ENCODE data around the gene ARHGAP12.
A peak's percentile ranks its signal among the peaks of the same experiment; 100 is the strongest.

Gene ARHGAP12

DNA sequence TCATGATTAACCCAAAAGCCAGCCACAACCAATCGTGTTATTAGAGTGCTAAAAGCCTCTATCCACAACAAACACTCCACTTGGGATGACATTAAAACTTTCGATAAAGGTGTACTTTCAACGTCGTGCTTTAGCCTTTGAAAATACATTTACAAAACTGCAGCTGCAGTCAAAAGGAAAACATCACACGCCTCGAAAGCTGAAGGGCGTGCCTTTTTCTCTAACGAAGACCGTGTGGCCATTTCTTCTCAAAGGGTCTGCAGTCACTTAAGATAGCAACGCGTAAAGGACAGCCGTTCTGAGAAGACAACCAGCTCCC lies 1.1 kb downstream of the ARHGAP12 start:
- H3K27me3 ChIP-seq (ENCODE audit: control insufficient read depth in 5 of 5, insufficient read depth in 4 of 5, low read length in 5 of 5) = no peaks in the 10 kb centered on the region
- peak overlapping the region; percentile 90 to 99 (median 93) for H3K4me3 ChIP-seq (ENCODE audit: low read depth in 1 of 5, low read length in 5 of 5)
- no peaks in the 10 kb centered on the region for H3K9me3 ChIP-seq (ENCODE audit: control insufficient read depth in 5 of 5, low read length in 5 of 5)
- peaks cover 5 to 39% (median 33%) of the 10 kb centered on the region in 5 donors for H3K4me1 ChIP-seq (ENCODE audit: control insufficient read depth in 5 of 5, insufficient read depth in 5 of 5, low read length in 5 of 5)
- H3K9ac ChIP-seq (ENCODE audit: low read length in 5 of 5) = peak overlapping the region; percentile 17 to 83 (median 76)
- H3K36me3 ChIP-seq (ENCODE audit: control insufficient read depth in 5 of 5, insufficient read depth in 5 of 5, low read length in 5 of 5) = peaks cover 0 to 3% (median 0%) of the 10 kb centered on the region in 5 donors
- H3K27ac ChIP-seq (ENCODE audit: low read depth, low read length) = peak overlapping the region; percentile 98

DNA sequence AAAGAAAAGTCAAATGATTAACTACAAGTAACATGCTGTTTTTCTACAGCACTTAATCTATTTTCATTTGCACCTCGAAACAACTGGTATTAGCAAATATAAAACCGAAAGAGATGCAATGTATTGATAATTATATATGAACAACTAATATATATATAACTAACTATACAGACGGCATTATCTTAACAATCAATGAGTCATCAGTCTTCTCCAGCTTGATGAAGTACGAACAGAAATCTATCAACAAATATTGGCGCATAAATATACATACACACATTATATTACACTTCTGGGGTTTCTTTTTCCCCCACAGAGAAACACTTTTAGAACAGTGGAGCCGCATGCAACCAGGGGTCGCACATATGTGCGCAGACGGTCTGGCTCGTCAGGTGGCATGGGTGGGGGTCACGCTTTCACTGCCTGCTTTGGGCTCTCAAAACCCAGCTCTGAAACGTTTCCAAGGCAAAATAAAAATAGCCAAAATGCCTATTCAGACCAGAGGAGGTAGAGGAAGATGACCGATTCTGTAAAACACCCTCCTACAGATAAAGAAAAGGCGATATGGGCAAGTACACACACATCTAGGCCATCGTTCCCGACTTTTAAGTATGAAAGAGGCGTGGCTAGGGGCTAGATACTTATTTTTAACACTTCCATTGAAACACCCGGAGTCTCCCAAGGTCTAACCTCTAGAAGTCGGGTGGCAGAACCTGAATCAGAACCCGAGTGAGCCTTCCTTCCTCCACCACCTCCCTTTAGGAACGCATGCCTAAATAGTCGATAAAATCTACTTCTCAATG lies 1.7 kb downstream of the ARHGAP12 start:
- H3K9me3 ChIP-seq (ENCODE audit: control insufficient read depth in 5 of 5, low read length in 5 of 5) = no peaks in the 10 kb centered on the region
- H3K27ac ChIP-seq (ENCODE audit: low read depth, low read length) = peak overlapping the region; percentile 98
- peak overlapping the region; percentile 90 to 99 (median 93) for H3K4me3 ChIP-seq (ENCODE audit: low read depth in 1 of 5, low read length in 5 of 5)
- peaks cover 5 to 39% (median 33%) of the 10 kb centered on the region in 5 donors for H3K4me1 ChIP-seq (ENCODE audit: control insufficient read depth in 5 of 5, insufficient read depth in 5 of 5, low read length in 5 of 5)
- no peaks in the 10 kb centered on the region for H3K27me3 ChIP-seq (ENCODE audit: control insufficient read depth in 5 of 5, insufficient read depth in 4 of 5, low read length in 5 of 5)
- H3K9ac ChIP-seq (ENCODE audit: low read length in 5 of 5) = peak overlapping the region; percentile 17 to 83 (median 76)
- H3K36me3 ChIP-seq (ENCODE audit: control insufficient read depth in 5 of 5, insufficient read depth in 5 of 5, low read length in 5 of 5) = peaks cover 0 to 3% (median 0%) of the 10 kb centered on the region in 5 donors

DNA sequence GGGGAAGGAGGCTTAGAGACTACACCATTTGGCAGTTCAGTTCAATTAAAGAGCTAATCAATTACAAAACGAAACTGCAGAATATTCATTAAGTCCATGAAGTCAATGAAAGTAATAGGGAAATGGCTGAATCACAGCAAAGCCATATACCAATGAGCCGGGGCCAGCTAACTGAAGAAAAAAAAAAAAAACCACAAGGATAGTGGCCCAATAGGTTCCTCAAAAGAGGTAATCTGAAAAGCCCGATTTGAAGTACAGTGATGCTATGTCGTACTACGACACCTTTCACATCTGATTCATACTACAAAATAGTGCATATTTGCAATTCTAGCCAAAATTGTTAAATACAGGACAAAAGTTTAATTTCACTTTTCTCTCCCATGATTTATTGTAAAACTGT lies 2.5 kb downstream of the ARHGAP12 start:
- H3K4me1 ChIP-seq (ENCODE audit: control insufficient read depth in 5 of 5, insufficient read depth in 5 of 5, low read length in 5 of 5) = peaks cover 5 to 42% (median 33%) of the 10 kb centered on the region in 5 donors
- H3K27me3 ChIP-seq (ENCODE audit: control insufficient read depth in 5 of 5, insufficient read depth in 4 of 5, low read length in 5 of 5) = no peaks in the 10 kb centered on the region
- peaks cover 0 to 3% (median 0%) of the 10 kb centered on the region in 5 donors for H3K36me3 ChIP-seq (ENCODE audit: control insufficient read depth in 5 of 5, insufficient read depth in 5 of 5, low read length in 5 of 5)
- no peak overlapping the region for H3K4me3 ChIP-seq (ENCODE audit: low read depth in 1 of 5, low read length in 5 of 5)
- no peak overlapping the region for H3K9ac ChIP-seq (ENCODE audit: low read length in 5 of 5)
- no peak overlapping the region for H3K27ac ChIP-seq (ENCODE audit: low read depth, low read length)
- H3K9me3 ChIP-seq (ENCODE audit: control insufficient read depth in 5 of 5, low read length in 5 of 5) = no peaks in the 10 kb centered on the region

DNA sequence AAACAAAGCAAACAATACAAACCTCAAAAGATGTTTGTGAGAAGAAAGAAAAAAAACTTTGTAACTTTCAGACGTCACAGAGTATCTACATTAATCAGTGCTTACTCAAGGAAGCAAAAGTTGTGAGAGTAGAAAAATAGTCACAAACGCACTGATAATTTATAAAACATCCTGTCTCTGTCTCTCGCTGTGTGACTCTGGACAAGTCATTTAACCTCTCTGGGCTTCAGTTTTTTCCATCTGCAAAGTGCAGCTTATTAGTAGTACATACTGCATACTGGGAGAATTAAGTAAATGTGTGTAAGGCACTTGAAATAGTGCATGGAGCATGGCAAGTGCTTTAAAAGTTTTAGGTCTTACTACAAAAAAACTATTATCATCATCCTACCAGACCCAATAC lies 3.8 kb downstream of the ARHGAP12 start:
- no peak overlapping the region for H3K9ac ChIP-seq (ENCODE audit: low read length in 5 of 5)
- no peak overlapping the region for H3K27ac ChIP-seq (ENCODE audit: low read depth, low read length)
- H3K27me3 ChIP-seq (ENCODE audit: control insufficient read depth in 5 of 5, insufficient read depth in 4 of 5, low read length in 5 of 5) = no peaks in the 10 kb centered on the region
- peaks cover 2 to 35% (median 25%) of the 10 kb centered on the region in 5 donors for H3K4me1 ChIP-seq (ENCODE audit: control insufficient read depth in 5 of 5, insufficient read depth in 5 of 5, low read length in 5 of 5)
- H3K9me3 ChIP-seq (ENCODE audit: control insufficient read depth in 5 of 5, low read length in 5 of 5) = no peaks in the 10 kb centered on the region
- H3K4me3 ChIP-seq (ENCODE audit: low read depth in 1 of 5, low read length in 5 of 5) = no peak overlapping the region
- H3K36me3 ChIP-seq (ENCODE audit: control insufficient read depth in 5 of 5, insufficient read depth in 5 of 5, low read length in 5 of 5) = peaks cover 0 to 3% (median 0%) of the 10 kb centered on the region in 5 donors

DNA sequence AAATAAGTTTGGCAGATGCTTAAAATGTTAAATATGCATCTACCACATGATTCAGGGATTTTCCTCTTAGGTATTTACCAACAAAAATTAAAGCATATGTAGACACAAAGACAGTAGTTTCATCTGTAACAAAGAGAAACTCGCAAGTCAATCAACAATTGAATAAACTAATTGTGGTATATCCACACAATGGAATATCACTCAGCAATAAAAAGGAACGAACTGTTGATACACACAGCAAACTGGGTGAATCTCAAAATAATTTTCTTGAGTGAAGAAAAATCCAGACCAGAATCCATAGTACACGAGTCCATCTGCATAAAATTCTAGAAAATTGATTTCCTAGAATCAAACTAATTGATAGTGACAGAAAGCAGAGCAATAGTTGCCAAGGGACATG lies 5.2 kb downstream of the ARHGAP12 start:
- Histone ChIP-seq H3K27ac (ENCODE audit: low read depth, low read length) (no peak overlapping the region), H3K27me3 (ENCODE audit: control insufficient read depth in 5 of 5, insufficient read depth in 4 of 5, low read length in 5 of 5) (no peaks in the 10 kb centered on the region), H3K36me3 (ENCODE audit: control insufficient read depth in 5 of 5, insufficient read depth in 5 of 5, low read length in 5 of 5) (peaks cover 0 to 3% (median 0%) of the 10 kb centered on the region in 5 donors), H3K9me3 (ENCODE audit: control insufficient read depth in 5 of 5, low read length in 5 of 5) (no peaks in the 10 kb centered on the region), H3K4me1 (ENCODE audit: control insufficient read depth in 5 of 5, insufficient read depth in 5 of 5, low read length in 5 of 5) (peaks cover 0 to 28% (median 19%) of the 10 kb centered on the region in 5 donors), H3K9ac (ENCODE audit: low read length in 5 of 5) (no peak overlapping the region), H3K4me3 (ENCODE audit: low read depth in 1 of 5, low read length in 5 of 5) (no peak overlapping the region)

DNA sequence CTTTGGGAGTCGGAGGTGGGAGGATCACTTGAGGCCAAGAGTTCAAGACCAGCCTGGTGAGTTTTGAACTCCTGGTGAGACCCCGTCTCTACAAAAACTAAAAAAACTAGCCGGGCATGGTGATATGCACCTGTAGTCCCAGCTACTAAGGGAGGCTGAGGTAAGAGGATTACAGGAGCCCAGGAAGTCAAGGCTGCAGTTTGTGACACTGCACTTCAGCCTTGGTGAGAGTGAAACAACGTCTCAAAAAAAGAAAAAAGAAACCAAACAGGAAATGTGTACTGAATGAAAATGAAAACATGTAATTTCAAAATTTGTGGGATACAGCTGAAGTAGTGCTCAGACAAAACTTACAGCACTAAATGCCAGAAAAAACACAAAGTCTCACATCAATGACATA lies 7.6 kb downstream of the ARHGAP12 start:
- peaks cover 0 to 12% (median 3%) of the 10 kb centered on the region in 5 donors for H3K4me1 ChIP-seq (ENCODE audit: control insufficient read depth in 5 of 5, insufficient read depth in 5 of 5, low read length in 5 of 5)
- H3K27ac ChIP-seq (ENCODE audit: low read depth, low read length) = no peak overlapping the region
- peaks cover 0 to 3% (median 0%) of the 10 kb centered on the region in 5 donors for H3K36me3 ChIP-seq (ENCODE audit: control insufficient read depth in 5 of 5, insufficient read depth in 5 of 5, low read length in 5 of 5)
- H3K4me3 ChIP-seq (ENCODE audit: low read depth in 1 of 5, low read length in 5 of 5) = no peak overlapping the region
- H3K9me3 ChIP-seq (ENCODE audit: control insufficient read depth in 5 of 5, low read length in 5 of 5) = no peaks in the 10 kb centered on the region
- no peak overlapping the region for H3K9ac ChIP-seq (ENCODE audit: low read length in 5 of 5)
- H3K27me3 ChIP-seq (ENCODE audit: control insufficient read depth in 5 of 5, insufficient read depth in 4 of 5, low read length in 5 of 5) = no peaks in the 10 kb centered on the region

DNA sequence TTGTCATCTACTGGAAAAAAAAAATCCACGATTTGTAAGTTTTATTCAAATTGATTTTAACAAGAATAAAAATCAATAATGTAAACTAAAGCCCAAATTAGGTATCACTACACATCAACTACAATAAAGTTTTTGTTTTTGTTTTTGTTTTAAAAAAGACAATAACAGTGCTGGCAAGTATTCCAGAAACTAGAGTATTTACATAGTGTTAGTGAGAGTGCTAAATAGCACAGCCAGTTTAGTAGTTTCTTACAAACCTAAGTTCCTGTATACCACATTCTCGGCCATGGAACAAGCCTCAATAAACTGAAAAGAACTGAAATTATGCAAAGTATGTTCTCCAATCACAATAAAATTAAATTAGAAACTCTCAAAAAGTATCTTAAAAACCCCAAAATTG lies 8.1 kb downstream of the ARHGAP12 start:
- Histone ChIP-seq H3K4me3 (ENCODE audit: low read depth in 1 of 5, low read length in 5 of 5) (no peak overlapping the region), H3K4me1 (ENCODE audit: control insufficient read depth in 5 of 5, insufficient read depth in 5 of 5, low read length in 5 of 5) (peaks cover 0 to 10% (median 3%) of the 10 kb centered on the region in 5 donors), H3K9ac (ENCODE audit: low read length in 5 of 5) (no peak overlapping the region), H3K36me3 (ENCODE audit: control insufficient read depth in 5 of 5, insufficient read depth in 5 of 5, low read length in 5 of 5) (peaks cover 0 to 3% (median 0%) of the 10 kb centered on the region in 5 donors), H3K9me3 (ENCODE audit: control insufficient read depth in 5 of 5, low read length in 5 of 5) (no peaks in the 10 kb centered on the region), H3K27ac (ENCODE audit: low read depth, low read length) (no peak overlapping the region), H3K27me3 (ENCODE audit: control insufficient read depth in 5 of 5, insufficient read depth in 4 of 5, low read length in 5 of 5) (no peaks in the 10 kb centered on the region)

DNA sequence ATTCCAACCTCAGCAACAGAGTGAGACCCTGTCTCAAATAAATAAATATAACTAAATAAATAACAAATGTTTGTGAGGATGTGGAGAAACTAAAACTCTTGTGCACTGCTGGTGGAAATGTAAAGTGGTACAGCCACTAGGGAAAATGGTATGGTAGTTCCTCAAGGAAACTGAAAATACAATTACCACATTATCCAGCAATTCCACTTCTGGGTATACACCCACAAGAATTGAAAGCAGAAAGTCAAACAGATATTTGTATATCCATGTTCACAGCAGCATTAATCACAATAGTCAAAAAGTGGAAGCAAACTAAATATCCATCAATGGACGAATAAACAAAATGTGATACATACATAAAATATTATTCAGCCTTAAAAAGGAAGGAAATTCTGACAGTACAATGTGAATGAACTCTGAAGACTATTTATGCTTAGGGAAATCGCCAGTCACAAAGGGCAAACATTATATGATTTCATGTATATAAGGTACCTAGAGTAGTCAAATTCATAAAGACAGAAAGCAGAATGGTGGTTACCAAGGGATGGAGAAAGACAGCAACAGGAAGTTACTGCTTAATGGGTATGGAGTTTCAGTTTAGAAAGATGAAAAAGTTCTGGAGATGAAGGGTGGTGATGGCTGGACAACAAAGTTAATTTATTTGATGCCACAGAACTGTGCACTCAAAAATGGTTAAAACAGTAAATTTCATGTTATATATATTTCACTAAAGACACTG lies 9.8 kb downstream of the ARHGAP12 start:
- H3K27me3 ChIP-seq (ENCODE audit: control insufficient read depth in 5 of 5, insufficient read depth in 4 of 5, low read length in 5 of 5) = no peaks in the 10 kb centered on the region
- H3K4me1 ChIP-seq (ENCODE audit: control insufficient read depth in 5 of 5, insufficient read depth in 5 of 5, low read length in 5 of 5) = peaks cover 0 to 9% (median 4%) of the 10 kb centered on the region in 5 donors
- H3K27ac ChIP-seq (ENCODE audit: low read depth, low read length) = no peak overlapping the region
- H3K4me3 ChIP-seq (ENCODE audit: low read depth in 1 of 5, low read length in 5 of 5) = no peak overlapping the region
- H3K9me3 ChIP-seq (ENCODE audit: control insufficient read depth in 5 of 5, low read length in 5 of 5) = no peaks in the 10 kb centered on the region
- no peak overlapping the region for H3K9ac ChIP-seq (ENCODE audit: low read length in 5 of 5)
- H3K36me3 ChIP-seq (ENCODE audit: control insufficient read depth in 5 of 5, insufficient read depth in 5 of 5, low read length in 5 of 5) = peaks cover 0 to 5% (median 0%) of the 10 kb centered on the region in 5 donors

DNA sequence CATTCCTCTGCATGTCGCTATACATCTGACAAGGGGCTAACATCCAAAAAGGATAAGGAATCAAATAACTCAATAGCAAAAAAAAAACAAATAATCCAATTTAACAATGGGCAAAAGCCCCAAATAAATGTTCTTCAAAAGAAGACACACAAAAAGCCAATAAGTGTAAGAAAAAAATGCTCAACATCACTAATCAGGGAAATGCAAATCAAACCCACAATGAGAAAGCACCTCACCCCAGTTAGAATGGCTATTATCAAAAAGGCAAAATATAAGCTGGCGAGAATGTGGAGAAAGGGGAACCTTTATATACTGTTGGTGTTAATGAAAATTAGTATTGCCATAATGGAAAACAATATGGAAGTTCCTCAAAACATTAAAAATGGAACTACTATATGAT lies 14.3 kb downstream of the ARHGAP12 start:
- Histone ChIP-seq H3K4me3 (ENCODE audit: low read depth in 1 of 5, low read length in 5 of 5) (no peak overlapping the region), H3K36me3 (ENCODE audit: control insufficient read depth in 5 of 5, insufficient read depth in 5 of 5, low read length in 5 of 5) (peaks cover 0 to 2% (median 0%) of the 10 kb centered on the region in 5 donors), H3K27me3 (ENCODE audit: control insufficient read depth in 5 of 5, insufficient read depth in 4 of 5, low read length in 5 of 5) (no peaks in the 10 kb centered on the region), H3K9ac (ENCODE audit: low read length in 5 of 5) (no peak overlapping the region), H3K4me1 (ENCODE audit: control insufficient read depth in 5 of 5, insufficient read depth in 5 of 5, low read length in 5 of 5) (peaks cover 5 to 32% (median 29%) of the 10 kb centered on the region in 5 donors), H3K27ac (ENCODE audit: low read depth, low read length) (no peak overlapping the region), H3K9me3 (ENCODE audit: control insufficient read depth in 5 of 5, low read length in 5 of 5) (no peaks in the 10 kb centered on the region)

All from subcutaneous abdominal adipose tissue (tissue), 5 donors.